Upper lobe of right lung (tissue), 1 donor: ENCODE results near the gene MEGF11. TPM values are rescaled to one million over a fixed set of nuclear protein-coding genes. Genes with fewer than 3 reads are reported as not detected.

Experiments used
- ATAC-seq: fragments of 200-7000 bp; cut with Tn5 transposase; one replicate; pipeline ENCODE4 v1.9.1; 2020; ENCODE audit warnings: mild to moderate bottlenecking, moderate library complexity
- DNase-seq: peaks from one replicate; pipeline ENCODE4 v3.0.0-alpha.2; 2020
- H3K27ac ChIP-seq: fragments of 200-600 bp; one replicate; pipeline ENCODE4 v1.8.0; 2022
- H3K27me3 ChIP-seq: fragments of 200-600 bp; one replicate; pipeline ENCODE4 v1.8.0; 2022; ENCODE audit warnings: mild to moderate bottlenecking
- H3K36me3 ChIP-seq: fragments of 200-600 bp; one replicate; pipeline ENCODE4 v1.8.0; 2022
- H3K4me1 ChIP-seq: fragments of 200-600 bp; one replicate; pipeline ENCODE4 v1.8.0; 2022
- H3K4me3 ChIP-seq: fragments of 200-600 bp; one replicate; pipeline ENCODE4 v1.8.0; 2022; ENCODE audit warnings: mild to moderate bottlenecking
- H3K9me3 ChIP-seq: fragments of 200-600 bp; one replicate; pipeline ENCODE4 v1.8.0; 2022
- intact Hi-C: fragments of 100-400 bp; cut with DNase I; formaldehyde crosslinking; loops from one replicate; pipeline ENCODE4 v1.11.0; 2022
- total RNA-seq: library from RNA; stranded (reverse); fragmentation: NEBNext Ultra II Directional; extraction: Animal tissue kit (Norgen Biotek cat#: 25700); gene quantifications from one replicate; pipeline ENCODE4 v1.2.1, GENCODE V29; 2021
- TF ChIP-seq, protein P1 (sequence below): fragments of 200-600 bp; IDR thresholded peaks from one replicate; pipeline ENCODE4 v1.8.0; 2022; ENCODE audit warnings: antibody characterized with exemption
- donor health status: DM: no; HTN: yes; CAD: no; lungs with severe emphysema.

Gene MEGF11
- total RNA-seq, 1 donor from 2014 or later = 3.0 TPM

DNA sequence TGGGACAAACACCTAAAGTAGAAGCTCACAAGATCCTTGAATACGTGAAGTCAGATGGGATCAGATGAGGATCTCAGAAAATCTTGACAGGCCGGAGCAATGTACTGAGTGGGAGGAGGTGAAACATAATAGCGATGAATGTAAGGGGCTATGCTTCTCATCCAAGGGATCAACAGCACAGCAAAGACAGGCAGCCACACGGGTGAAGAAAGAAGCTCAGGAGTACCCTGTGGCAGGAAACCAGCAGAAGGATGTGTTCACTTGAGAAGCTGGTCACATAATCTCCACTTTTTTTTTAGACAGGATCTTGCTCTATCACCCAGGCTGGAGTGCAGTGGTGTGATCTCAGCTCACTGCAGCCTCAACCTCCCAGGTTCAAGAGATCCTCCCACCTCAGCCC is 92.4 kb downstream of the MEGF11 start:
- DNase-seq (no peak), ATAC-seq (no peak)
- Histone ChIP-seq H3K9me3 (no peaks in the 10 kb centered on the region), H3K36me3 (no peaks in the 10 kb centered on the region), H3K4me1 (no peaks in the 10 kb centered on the region), H3K4me3 (no peak overlapping the region), H3K27ac (no peak overlapping the region), H3K27me3 (peaks cover 4% of the 10 kb centered on the region)
- intact Hi-C loops = no loop called here
- TF ChIP-seq, protein P1, sequence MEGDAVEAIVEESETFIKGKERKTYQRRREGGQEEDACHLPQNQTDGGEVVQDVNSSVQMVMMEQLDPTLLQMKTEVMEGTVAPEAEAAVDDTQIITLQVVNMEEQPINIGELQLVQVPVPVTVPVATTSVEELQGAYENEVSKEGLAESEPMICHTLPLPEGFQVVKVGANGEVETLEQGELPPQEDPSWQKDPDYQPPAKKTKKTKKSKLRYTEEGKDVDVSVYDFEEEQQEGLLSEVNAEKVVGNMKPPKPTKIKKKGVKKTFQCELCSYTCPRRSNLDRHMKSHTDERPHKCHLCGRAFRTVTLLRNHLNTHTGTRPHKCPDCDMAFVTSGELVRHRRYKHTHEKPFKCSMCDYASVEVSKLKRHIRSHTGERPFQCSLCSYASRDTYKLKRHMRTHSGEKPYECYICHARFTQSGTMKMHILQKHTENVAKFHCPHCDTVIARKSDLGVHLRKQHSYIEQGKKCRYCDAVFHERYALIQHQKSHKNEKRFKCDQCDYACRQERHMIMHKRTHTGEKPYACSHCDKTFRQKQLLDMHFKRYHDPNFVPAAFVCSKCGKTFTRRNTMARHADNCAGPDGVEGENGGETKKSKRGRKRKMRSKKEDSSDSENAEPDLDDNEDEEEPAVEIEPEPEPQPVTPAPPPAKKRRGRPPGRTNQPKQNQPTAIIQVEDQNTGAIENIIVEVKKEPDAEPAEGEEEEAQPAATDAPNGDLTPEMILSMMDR = no peak

DNA sequence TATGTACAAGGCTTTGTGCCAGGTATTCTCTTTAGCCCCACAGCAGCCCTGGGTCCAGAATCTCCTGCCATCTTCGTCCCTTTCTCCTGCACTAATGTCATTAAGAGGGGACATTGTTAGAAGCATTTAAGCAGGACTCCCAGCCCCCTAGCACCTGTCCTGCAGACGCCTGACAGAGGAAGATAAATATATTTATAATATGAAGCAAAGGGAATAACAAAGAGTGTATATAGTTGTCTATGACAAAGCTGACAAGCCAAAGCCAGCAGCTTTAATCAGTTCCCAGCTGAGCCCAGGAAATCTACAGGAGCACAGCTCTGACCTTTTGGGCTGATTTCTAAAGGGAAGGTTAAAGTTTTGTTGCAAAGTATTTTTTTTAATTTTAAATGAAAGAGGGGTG is 96.0 kb downstream of the MEGF11 start:
- TF ChIP-seq, protein P1 = no peak
- Histone ChIP-seq H3K4me1 (no peaks in the 10 kb centered on the region), H3K4me3 (no peak overlapping the region), H3K36me3 (no peaks in the 10 kb centered on the region), H3K27me3 (peaks cover 4% of the 10 kb centered on the region), H3K27ac (no peak overlapping the region), H3K9me3 (no peaks in the 10 kb centered on the region)
- no peak for ATAC-seq
- intact Hi-C loops = no loop called here
- DNase-seq = no peak

DNA sequence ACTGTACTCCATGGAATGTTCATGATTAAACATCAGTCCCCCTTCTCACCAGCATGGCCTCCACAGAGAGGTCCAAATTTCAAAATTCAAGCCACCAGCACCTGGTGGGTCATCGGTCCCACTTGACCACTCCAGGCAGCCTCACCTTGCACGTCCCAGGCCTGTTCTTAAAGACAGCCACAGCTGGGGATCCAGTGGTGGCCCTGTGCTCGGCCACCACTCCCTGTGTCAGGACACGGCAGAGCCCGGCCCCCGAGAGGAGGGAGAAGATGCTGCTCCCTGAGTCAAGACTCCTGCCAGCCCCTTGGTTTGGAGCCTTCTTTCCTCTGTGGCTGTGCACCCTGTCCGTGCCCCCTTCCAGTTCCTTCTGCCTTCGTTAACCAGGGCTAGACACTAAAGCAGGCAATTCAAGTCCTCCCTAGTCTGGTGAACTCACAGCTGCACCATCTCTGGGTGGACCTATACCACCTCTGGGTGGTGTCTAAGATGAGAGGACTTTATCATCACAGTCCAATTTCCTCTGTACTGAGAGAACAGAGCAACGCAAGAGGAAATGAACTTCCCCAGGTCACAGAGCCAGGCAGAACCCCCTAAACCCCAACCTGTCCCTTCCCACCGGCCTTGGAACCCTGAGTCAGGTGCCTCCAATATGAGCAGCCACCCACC is 97.1 kb downstream of the MEGF11 start:
- Histone ChIP-seq H3K4me3 (no peak overlapping the region), H3K9me3 (no peaks in the 10 kb centered on the region), H3K36me3 (no peaks in the 10 kb centered on the region), H3K4me1 (no peaks in the 10 kb centered on the region), H3K27ac (no peak overlapping the region), H3K27me3 (peaks cover 4% of the 10 kb centered on the region)
- intact Hi-C loops = no loop called here
- DNase-seq (no peak), ATAC-seq (no peak)
- TF ChIP-seq, protein P1 = no peak

DNA sequence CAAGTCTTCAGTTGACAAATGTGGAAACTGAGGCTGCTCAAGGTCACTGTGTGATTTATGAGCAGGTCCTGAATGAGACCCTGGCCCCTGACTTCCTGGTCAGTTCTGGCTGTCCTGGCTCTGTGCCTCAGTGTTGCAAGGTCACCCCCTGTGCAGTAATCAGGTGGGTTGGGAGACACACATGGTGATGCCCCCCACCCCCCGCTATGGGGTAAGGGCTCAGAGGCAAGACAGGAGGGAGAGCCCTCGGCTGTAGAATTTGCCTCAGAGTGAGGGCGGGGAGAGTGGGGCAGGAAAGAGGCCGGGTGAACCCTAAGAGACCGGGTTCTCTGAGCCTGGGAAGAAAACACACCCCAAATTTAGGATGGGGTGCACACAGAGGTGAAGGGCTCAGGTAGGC is 98.5 kb downstream of the MEGF11 start:
- intact Hi-C loops = no loop called here
- DNase-seq (no peak), ATAC-seq (no peak)
- no peaks in the 10 kb centered on the region for H3K9me3 ChIP-seq
- H3K4me1 ChIP-seq = no peaks in the 10 kb centered on the region
- H3K4me3 ChIP-seq = no peak overlapping the region
- TF ChIP-seq, protein P1 = no peak
- H3K27ac ChIP-seq = no peak overlapping the region
- H3K27me3 ChIP-seq = peaks cover 4% of the 10 kb centered on the region
- H3K36me3 ChIP-seq = no peaks in the 10 kb centered on the region

DNA sequence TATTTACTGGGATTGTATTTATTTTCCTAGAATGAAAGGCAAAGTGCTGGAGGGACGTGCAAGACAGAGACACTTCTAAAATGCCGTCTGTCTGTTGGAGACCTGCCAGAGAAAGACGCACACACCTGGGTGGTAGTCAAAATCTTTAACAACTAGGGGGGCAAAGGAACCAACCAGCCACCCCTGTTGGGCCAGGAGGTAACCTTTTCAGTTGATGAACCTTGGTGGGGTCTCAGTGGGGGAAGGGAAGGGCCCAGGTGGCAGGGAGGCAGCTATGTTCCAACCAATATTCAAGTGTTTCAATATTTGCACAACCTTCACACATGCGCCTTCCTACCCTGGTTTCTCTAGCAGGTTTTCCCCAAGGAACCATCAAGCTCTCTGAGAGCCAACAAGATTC is 99.0 kb downstream of the MEGF11 start:
- no peaks in the 10 kb centered on the region for H3K4me1 ChIP-seq
- DNase-seq (no peak), ATAC-seq (no peak)
- no peaks in the 10 kb centered on the region for H3K9me3 ChIP-seq
- H3K4me3 ChIP-seq = no peak overlapping the region
- TF ChIP-seq, protein P1 = no peak
- H3K27ac ChIP-seq = no peak overlapping the region
- H3K36me3 ChIP-seq = no peaks in the 10 kb centered on the region
- peaks cover 4% of the 10 kb centered on the region for H3K27me3 ChIP-seq
- intact Hi-C loops = no loop called here
